ENCODE results near the gene RHOB.

The RHOB gene

GRCh38 chr2:20439503-20439902, 7.4 kb upstream of the RHOB start:
- Histone ChIP-seq H3K4me1 (peaks cover 0 to 51% (median 18%) of the 10 kb centered on the region in 4 donors), H3K27ac (peak overlapping the region; percentile 72 to 74), H3K4me3 (no peak overlapping the region), H3K36me3 (no peaks in the 10 kb centered on the region), H3K9me3 (no peaks in the 10 kb centered on the region), H3K27me3 (no peaks in the 10 kb centered on the region)
- TF ChIP-seq CTCF (IDR thresholded peaks at IDR 0.05) = no peak
- peak in 1 of 2 donors; percentile 64 for DNase-seq
- intact Hi-C loops (cut with DNase I; ENCODE audit: low total_unique reads) = no loop called here

- Histone ChIP-seq H3K27ac (peak overlapping the region; percentile 32 to 72), H3K4me1 (peaks cover 0 to 57% (median 23%) of the 10 kb centered on the region in 4 donors), H3K36me3 (no peaks in the 10 kb centered on the region), H3K4me3 (no peak overlapping the region), H3K9me3 (no peaks in the 10 kb centered on the region), H3K27me3 (no peaks in the 10 kb centered on the region)
- intact Hi-C loops (cut with DNase I; ENCODE audit: low total_unique reads) = no loop called here
- peak in 1 of 2 donors; percentile 49 for DNase-seq
- no peak for TF ChIP-seq CTCF (IDR thresholded peaks at IDR 0.05)
These were observed 6.8 kb upstream of the RHOB start for GRCh38 chr2:20440001-20440560.

GRCh38 chr2:20443276-20443920, 3.5 kb upstream of the RHOB start:
- TF ChIP-seq CTCF (IDR thresholded peaks at IDR 0.05) = peak; percentile 42 to 45
- Histone ChIP-seq H3K36me3 (peaks cover 9 to 14% (median 13%) of the 10 kb centered on the region in 3 donors), H3K9me3 (no peaks in the 10 kb centered on the region), H3K4me1 (peaks cover 0 to 54% (median 27%) of the 10 kb centered on the region in 4 donors), H3K4me3 (peak overlapping the region in 1 of 2 donors; percentile 93), H3K27ac (peak overlapping the region; percentile 82 to 88), H3K27me3 (no peaks in the 10 kb centered on the region)
- peak; percentile 60 to 82 for DNase-seq
- intact Hi-C loops (cut with DNase I; ENCODE audit: low total_unique reads) = loop anchor here (2.0 kb wide), 1 partner anchor 193 kb away; no protein-coding TSS in a partner anchor

- Histone ChIP-seq H3K4me1 (peaks cover 0 to 45% (median 20%) of the 10 kb centered on the region in 4 donors), H3K9me3 (no peaks in the 10 kb centered on the region), H3K36me3 (peaks cover 18 to 24% (median 23%) of the 10 kb centered on the region in 3 donors), H3K4me3 (peak overlapping the region; percentile 93 to 95), H3K27me3 (peaks cover 0 to 3% of the 10 kb centered on the region in 2 donors), H3K27ac (peak overlapping the region; percentile 82 to 88)
- no peak for TF ChIP-seq CTCF (IDR thresholded peaks at IDR 0.05)
- peak; percentile 41 to 64 for DNase-seq
- intact Hi-C loops (cut with DNase I; ENCODE audit: low total_unique reads) = no loop called here
These were observed 2.5 kb upstream of the RHOB start for GRCh38 chr2:20444101-20444992.

GRCh38 chr2:20444993-20445910, 1.6 kb upstream of the RHOB start:
- TF ChIP-seq CTCF (IDR thresholded peaks at IDR 0.05) = no peak
- peak overlapping the region; percentile 82 to 88 for H3K27ac ChIP-seq
- peak; percentile 24 to 66 for DNase-seq
- intact Hi-C loops (cut with DNase I; ENCODE audit: low total_unique reads) = no loop called here
- peak overlapping the region; percentile 93 to 95 for H3K4me3 ChIP-seq
- H3K36me3 ChIP-seq = peaks cover 21 to 28% (median 25%) of the 10 kb centered on the region in 3 donors
- no peaks in the 10 kb centered on the region for H3K9me3 ChIP-seq
- peaks cover 0 to 37% (median 18%) of the 10 kb centered on the region in 4 donors for H3K4me1 ChIP-seq
- peaks cover 0 to 3% of the 10 kb centered on the region in 2 donors for H3K27me3 ChIP-seq
